ENCODE data around the gene COQ8A. TPM values are rescaled to one million over a fixed set of nuclear protein-coding genes. Genes with fewer than 3 reads are reported as not detected.

The COQ8A gene
- total and polyA plus RNA-seq, 7 experiments from 2014 or later: 34.1 to 83.4 (median 66.3) TPM

- Histone ChIP-seq H3K27ac (ENCODE audit: low read depth, low read length) (no peak overlapping the region), H3K27me3 (ENCODE audit: control insufficient read depth in 2 of 2, insufficient read depth in 2 of 2, low read length in 2 of 2) (no peaks in the 10 kb centered on the region), H3K9me3 (ENCODE audit: control insufficient read depth in 2 of 3, low read length in 3 of 3) (peaks cover 0 to 4% (median 0%) of the 10 kb centered on the region in 3 experiments), H3K4me3 (ENCODE audit: low read length) (no peak overlapping the region), H3K36me3 (ENCODE audit: control insufficient read depth in 2 of 3, insufficient read depth in 3 of 3, low read length in 3 of 3) (peaks cover 0 to 60% (median 5%) of the 10 kb centered on the region in 3 experiments), H3K4me1 (ENCODE audit: control insufficient read depth in 2 of 2, insufficient read depth in 2 of 2, low read length in 2 of 2) (no peaks in the 10 kb centered on the region)
- POLR2A ChIA-PET: no interaction called here
- H3K4me3 Mint-ChIP-seq: no peak overlapping the region
- H3K9me3 Mint-ChIP-seq: peaks cover 0 to 8% (median 6%) of the 10 kb centered on the region in 11 donors
- CTCF ChIA-PET: no interaction called here
- no peaks in the 10 kb centered on the region for H3K27me3 Mint-ChIP-seq
- DNase-seq (no peak), ATAC-seq (no peak)
- H3K36me3 Mint-ChIP-seq: peaks cover 6 to 13% (median 10%) of the 10 kb centered on the region in 5 donors
- H3K4me1 Mint-ChIP-seq: peaks cover 0 to 8% (median 7%) of the 10 kb centered on the region in 7 donors
- H3K27ac Mint-ChIP-seq: no peak overlapping the region
- intact Hi-C loops (cut with micrococcal nuclease): no loop called here
Observed at GRCh38 chr1:226975259-226976250, 35.5 kb downstream of the COQ8A start.

- Histone ChIP-seq H3K27me3 (ENCODE audit: control insufficient read depth in 2 of 2, insufficient read depth in 2 of 2, low read length in 2 of 2) (no peaks in the 10 kb centered on the region), H3K27ac (ENCODE audit: low read depth, low read length) (no peak overlapping the region), H3K4me3 (ENCODE audit: low read length) (no peak overlapping the region), H3K36me3 (ENCODE audit: control insufficient read depth in 2 of 3, insufficient read depth in 3 of 3, low read length in 3 of 3) (peaks cover 0 to 68% (median 5%) of the 10 kb centered on the region in 3 experiments), H3K4me1 (ENCODE audit: control insufficient read depth in 2 of 2, insufficient read depth in 2 of 2, low read length in 2 of 2) (no peaks in the 10 kb centered on the region), H3K9me3 (ENCODE audit: control insufficient read depth in 2 of 3, low read length in 3 of 3) (peaks cover 0 to 4% (median 0%) of the 10 kb centered on the region in 3 experiments)
- Mint-ChIP-seq H3K36me3 (peaks cover 6 to 13% (median 8%) of the 10 kb centered on the region in 5 donors), H3K9me3 (peaks cover 0 to 6% (median 6%) of the 10 kb centered on the region in 11 donors), H3K4me3 (no peak overlapping the region), H3K4me1 (peaks cover 0 to 8% (median 7%) of the 10 kb centered on the region in 7 donors), H3K27me3 (no peaks in the 10 kb centered on the region), H3K27ac (no peak overlapping the region)
- ATAC-seq: no peak
- ChIA-PET CTCF (no interaction called here), POLR2A (no interaction called here)
- intact Hi-C loops (cut with micrococcal nuclease): no loop called here
- no peak for DNase-seq
Observed at GRCh38 chr1:226976276-226976977, 36.3 kb downstream of the COQ8A start.

DNA sequence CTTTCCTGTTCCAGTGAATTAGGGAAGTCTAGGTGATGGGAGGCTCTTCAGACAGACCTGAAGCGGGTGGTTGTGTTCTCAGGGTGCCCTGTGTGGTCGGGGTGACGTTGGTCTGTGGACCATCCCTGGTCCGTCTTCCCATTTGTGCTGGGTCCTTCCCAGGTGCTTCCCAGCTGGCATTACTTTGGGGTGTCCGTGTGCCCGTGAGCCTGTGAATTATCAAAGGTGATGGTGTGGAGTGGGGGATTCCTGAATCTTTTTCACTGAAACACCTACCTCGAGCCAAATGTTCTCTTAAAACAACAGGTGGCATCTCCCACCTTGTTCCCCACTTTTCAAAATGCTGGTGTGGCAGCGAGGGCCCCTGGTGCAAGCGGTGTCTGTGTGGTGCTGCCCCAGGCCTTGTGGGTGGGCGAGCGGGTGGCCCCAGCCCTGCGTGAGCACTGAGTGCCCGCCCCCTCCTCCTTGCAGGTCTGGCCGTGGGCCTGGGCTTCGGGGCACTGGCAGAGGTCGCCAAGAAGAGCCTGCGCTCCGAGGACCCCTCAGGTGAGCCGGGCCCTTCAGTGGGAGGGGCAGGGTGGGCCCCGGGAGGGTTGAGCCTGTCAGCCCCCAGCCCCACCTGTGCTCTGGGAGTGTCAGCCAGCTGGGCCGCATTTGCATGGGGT, 37.0 kb downstream of the COQ8A start:
- CTCF ChIA-PET: no interaction called here
- peaks cover 0 to 5% (median 1%) of the 10 kb centered on the region in 7 donors for H3K4me1 Mint-ChIP-seq
- H3K36me3 ChIP-seq (ENCODE audit: control insufficient read depth in 2 of 3, insufficient read depth in 3 of 3, low read length in 3 of 3): peaks cover 0 to 75% (median 0%) of the 10 kb centered on the region in 3 experiments

DNA sequence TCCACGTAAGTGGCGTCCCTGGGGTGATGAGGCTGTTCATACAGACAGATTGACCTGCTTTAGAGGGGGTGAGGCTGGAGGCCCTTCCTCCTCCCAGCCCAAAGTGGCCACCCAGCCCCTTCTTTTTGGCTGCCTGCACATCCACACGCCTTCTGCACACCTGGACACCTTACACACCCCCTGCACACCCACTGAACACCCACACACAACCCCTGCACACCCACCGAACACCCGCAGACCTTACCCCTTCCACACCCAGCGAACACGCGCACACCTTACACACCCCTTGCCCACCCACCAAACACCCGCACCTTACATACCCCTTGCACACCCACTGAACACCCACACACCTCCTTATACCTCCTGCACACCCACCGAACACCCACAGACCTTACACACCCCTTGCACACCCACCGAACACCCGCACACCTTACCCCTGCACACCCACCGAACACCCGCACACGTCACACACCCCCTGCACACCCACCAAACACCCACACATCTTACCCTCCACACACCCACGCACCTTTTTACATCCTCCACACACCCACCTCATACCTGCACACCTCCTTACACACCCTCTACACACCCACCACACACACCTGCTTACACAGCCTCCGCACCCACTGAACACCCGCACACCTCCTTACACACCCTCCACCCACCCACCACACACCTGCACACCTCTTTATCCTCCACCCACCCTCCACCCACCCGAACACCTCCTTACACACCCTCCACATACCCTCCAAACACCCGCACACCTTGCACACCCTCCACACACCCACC, 37.7 kb downstream of the COQ8A start:
- Mint-ChIP-seq H3K27me3 (no peaks in the 10 kb centered on the region), H3K27ac (no peak overlapping the region), H3K9me3 (no peaks in the 10 kb centered on the region), H3K36me3 (peaks cover 0 to 5% (median 0%) of the 10 kb centered on the region in 5 donors), H3K4me1 (peaks cover 0 to 5% (median 0%) of the 10 kb centered on the region in 7 donors), H3K4me3 (no peak overlapping the region)
- no peaks in the 10 kb centered on the region for H3K9me3 ChIP-seq (ENCODE audit: control insufficient read depth in 2 of 3, low read length in 3 of 3)
- H3K4me3 ChIP-seq (ENCODE audit: low read length): no peak overlapping the region
- no peak for DNase-seq
- H3K4me1 ChIP-seq (ENCODE audit: control insufficient read depth in 2 of 2, insufficient read depth in 2 of 2, low read length in 2 of 2): no peaks in the 10 kb centered on the region
- no peaks in the 10 kb centered on the region for H3K27me3 ChIP-seq (ENCODE audit: control insufficient read depth in 2 of 2, insufficient read depth in 2 of 2, low read length in 2 of 2)
- intact Hi-C loops (cut with micrococcal nuclease): no loop called here
- ATAC-seq: no peak
- H3K27ac ChIP-seq (ENCODE audit: low read depth, low read length): no peak overlapping the region
- ChIA-PET CTCF (no interaction called here), POLR2A (no interaction called here)
- peaks cover 0 to 82% (median 0%) of the 10 kb centered on the region in 3 experiments for H3K36me3 ChIP-seq (ENCODE audit: control insufficient read depth in 2 of 3, insufficient read depth in 3 of 3, low read length in 3 of 3)

More for the DNA sequence above, 37.0 kb downstream of the COQ8A start:
- no peak overlapping the region for H3K4me3 Mint-ChIP-seq
- no peak for DNase-seq
- POLR2A ChIA-PET: no interaction called here
- ATAC-seq: no peak
- H3K36me3 Mint-ChIP-seq: peaks cover 0 to 6% (median 1%) of the 10 kb centered on the region in 5 donors
- no peaks in the 10 kb centered on the region for H3K9me3 ChIP-seq (ENCODE audit: control insufficient read depth in 2 of 3, low read length in 3 of 3)
- no peak overlapping the region for H3K27ac ChIP-seq (ENCODE audit: low read depth, low read length)
- no peak overlapping the region for H3K4me3 ChIP-seq (ENCODE audit: low read length)
- H3K27me3 ChIP-seq (ENCODE audit: control insufficient read depth in 2 of 2, insufficient read depth in 2 of 2, low read length in 2 of 2): no peaks in the 10 kb centered on the region
- no peaks in the 10 kb centered on the region for H3K27me3 Mint-ChIP-seq
- intact Hi-C loops (cut with micrococcal nuclease): no loop called here
- peaks cover 0 to under 1% (median 0%) of the 10 kb centered on the region in 11 donors for H3K9me3 Mint-ChIP-seq
- no peaks in the 10 kb centered on the region for H3K4me1 ChIP-seq (ENCODE audit: control insufficient read depth in 2 of 2, insufficient read depth in 2 of 2, low read length in 2 of 2)
- H3K27ac Mint-ChIP-seq: peak overlapping the region in 1 of 9 donors; percentile 38

DNA sequence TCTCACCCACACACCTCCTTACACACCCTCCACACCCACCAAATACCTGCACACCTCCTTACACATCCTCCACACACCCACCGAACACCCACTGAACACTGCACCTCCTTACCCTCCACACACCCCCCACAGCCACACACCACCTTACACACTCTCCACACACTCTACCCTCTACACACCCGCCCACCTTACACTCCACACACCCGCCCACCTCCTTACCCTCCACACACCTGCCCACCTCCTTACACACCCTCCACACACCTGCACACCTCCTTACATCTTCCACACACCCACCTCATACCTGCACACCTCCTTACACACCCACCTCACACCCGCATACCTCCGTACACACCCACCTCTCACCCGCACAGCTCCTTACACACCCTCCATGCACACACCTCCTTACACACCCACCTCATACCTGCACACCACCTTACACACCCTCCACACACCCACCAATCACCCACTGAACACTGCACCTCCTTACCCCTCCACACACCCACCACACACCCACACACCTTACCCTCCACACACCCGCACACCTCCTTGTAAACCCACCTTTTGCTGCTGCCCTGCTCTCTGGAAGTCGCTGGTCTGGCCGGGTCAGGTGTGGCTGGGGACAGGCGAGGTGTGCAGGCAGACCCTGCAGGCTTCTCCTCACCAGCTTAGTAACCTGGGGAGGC, 38.5 kb downstream of the COQ8A start:
- no peaks in the 10 kb centered on the region for H3K4me1 ChIP-seq (ENCODE audit: control insufficient read depth in 2 of 2, insufficient read depth in 2 of 2, low read length in 2 of 2)
- Mint-ChIP-seq H3K4me3 (no peak overlapping the region), H3K4me1 (peaks cover 0 to 5% (median 0%) of the 10 kb centered on the region in 7 donors), H3K27ac (peak overlapping the region in 1 of 9 donors; percentile 70), H3K9me3 (no peaks in the 10 kb centered on the region), H3K36me3 (peaks cover 0 to 5% (median 0%) of the 10 kb centered on the region in 5 donors), H3K27me3 (no peaks in the 10 kb centered on the region)
- CTCF ChIA-PET: no interaction called here
- no peak overlapping the region for H3K4me3 ChIP-seq (ENCODE audit: low read length)
- DNase-seq: no peak
- peaks cover 0 to 83% (median 0%) of the 10 kb centered on the region in 3 experiments for H3K36me3 ChIP-seq (ENCODE audit: control insufficient read depth in 2 of 3, insufficient read depth in 3 of 3, low read length in 3 of 3)
- POLR2A ChIA-PET: no interaction called here
- H3K9me3 ChIP-seq (ENCODE audit: control insufficient read depth in 2 of 3, low read length in 3 of 3): no peaks in the 10 kb centered on the region
- no peaks in the 10 kb centered on the region for H3K27me3 ChIP-seq (ENCODE audit: control insufficient read depth in 2 of 2, insufficient read depth in 2 of 2, low read length in 2 of 2)
- ATAC-seq: no peak
- no peak overlapping the region for H3K27ac ChIP-seq (ENCODE audit: low read depth, low read length)
- intact Hi-C loops (cut with micrococcal nuclease): no loop called here
